Type B pancreatic cell (in vitro differentiated cells): ENCODE data around the gene GPR34. TPM values are rescaled to one million over a fixed set of nuclear protein-coding genes. Genes with fewer than 3 reads are reported as not detected.
A peak's percentile ranks its signal among the peaks of the same experiment; 100 is the strongest.

Experiments
- DNase-seq: peaks from one replicate; pipeline ENCODE4 v3.0.0; 2021; ENCODE audit warnings: mixed read lengths; ENCODE audit not compliant: unreplicated experiment; ENCODE audit errors: extremely low spot score
- H3K27ac Mint-ChIP-seq: 2 replicates; pipeline ENCODE4 v1.8.0; 2021; ENCODE audit warnings: mild to moderate bottlenecking, mixed read lengths
- H3K27me3 Mint-ChIP-seq: 2 replicates; pipeline ENCODE4 v1.8.0; 2021; ENCODE audit warnings: mixed read lengths
- H3K36me3 Mint-ChIP-seq: 2 replicates; pipeline ENCODE4 v1.8.0; 2021; ENCODE audit warnings: mixed read lengths
- H3K4me1 Mint-ChIP-seq: one replicate; pipeline ENCODE4 v1.8.0; 2021; ENCODE audit warnings: mixed read lengths; ENCODE audit not compliant: unreplicated experiment
- H3K4me3 Mint-ChIP-seq: 2 replicates; pipeline ENCODE4 v1.8.0; 2021; ENCODE audit warnings: mild to moderate bottlenecking, mixed read lengths
- H3K9me3 Mint-ChIP-seq: 2 replicates; pipeline ENCODE4 v1.8.0; 2021; ENCODE audit warnings: mixed read lengths
- total RNA-seq: library from RNA; stranded (reverse); gene quantifications from 2 replicates; pipeline ENCODE4 v1.2.1, GENCODE V29; 2021; ENCODE audit warnings: low replicate concordance
- TF ChIP-seq, protein P1 (sequence below): fragments of 200-600 bp; sonication (generic); conservative IDR thresholded peaks from 2 replicates; pipeline ENCODE4 v1.5.0; 2021; ENCODE audit warnings: antibody characterized with exemption, mild to moderate bottlenecking

Gene GPR34
- total RNA-seq, 1 donor from 2014 or later, result not detected

DNA sequence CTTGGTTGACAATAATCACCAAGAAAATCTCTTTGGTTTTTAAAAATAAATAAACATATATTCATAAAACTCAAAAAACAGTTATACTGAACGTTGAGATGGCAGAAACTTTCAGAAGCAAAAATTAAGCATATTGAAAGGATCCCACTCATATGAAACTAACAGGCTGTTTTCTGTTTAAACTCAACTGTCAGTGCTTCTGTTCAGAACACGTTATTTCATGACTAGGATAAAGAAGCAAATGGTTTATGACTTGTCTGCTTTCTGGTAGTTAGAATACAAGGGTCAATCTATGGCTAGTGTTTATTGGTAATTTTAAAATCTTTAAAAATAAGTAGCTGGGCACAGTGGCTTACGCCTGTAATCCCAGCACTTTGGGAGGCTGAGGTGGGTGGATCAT lies 39.4 kb downstream of the GPR34 start:
- Mint-ChIP-seq H3K36me3 (peaks cover 5% of the 10 kb centered on the region), H3K4me1 (no peaks in the 10 kb centered on the region), H3K27me3 (no peaks in the 10 kb centered on the region), H3K27ac (no peak overlapping the region), H3K9me3 (peaks cover 5% of the 10 kb centered on the region), H3K4me3 (no peak overlapping the region)
- TF ChIP-seq, protein P1, sequence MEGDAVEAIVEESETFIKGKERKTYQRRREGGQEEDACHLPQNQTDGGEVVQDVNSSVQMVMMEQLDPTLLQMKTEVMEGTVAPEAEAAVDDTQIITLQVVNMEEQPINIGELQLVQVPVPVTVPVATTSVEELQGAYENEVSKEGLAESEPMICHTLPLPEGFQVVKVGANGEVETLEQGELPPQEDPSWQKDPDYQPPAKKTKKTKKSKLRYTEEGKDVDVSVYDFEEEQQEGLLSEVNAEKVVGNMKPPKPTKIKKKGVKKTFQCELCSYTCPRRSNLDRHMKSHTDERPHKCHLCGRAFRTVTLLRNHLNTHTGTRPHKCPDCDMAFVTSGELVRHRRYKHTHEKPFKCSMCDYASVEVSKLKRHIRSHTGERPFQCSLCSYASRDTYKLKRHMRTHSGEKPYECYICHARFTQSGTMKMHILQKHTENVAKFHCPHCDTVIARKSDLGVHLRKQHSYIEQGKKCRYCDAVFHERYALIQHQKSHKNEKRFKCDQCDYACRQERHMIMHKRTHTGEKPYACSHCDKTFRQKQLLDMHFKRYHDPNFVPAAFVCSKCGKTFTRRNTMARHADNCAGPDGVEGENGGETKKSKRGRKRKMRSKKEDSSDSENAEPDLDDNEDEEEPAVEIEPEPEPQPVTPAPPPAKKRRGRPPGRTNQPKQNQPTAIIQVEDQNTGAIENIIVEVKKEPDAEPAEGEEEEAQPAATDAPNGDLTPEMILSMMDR, result no peak
- no peak for DNase-seq

DNA sequence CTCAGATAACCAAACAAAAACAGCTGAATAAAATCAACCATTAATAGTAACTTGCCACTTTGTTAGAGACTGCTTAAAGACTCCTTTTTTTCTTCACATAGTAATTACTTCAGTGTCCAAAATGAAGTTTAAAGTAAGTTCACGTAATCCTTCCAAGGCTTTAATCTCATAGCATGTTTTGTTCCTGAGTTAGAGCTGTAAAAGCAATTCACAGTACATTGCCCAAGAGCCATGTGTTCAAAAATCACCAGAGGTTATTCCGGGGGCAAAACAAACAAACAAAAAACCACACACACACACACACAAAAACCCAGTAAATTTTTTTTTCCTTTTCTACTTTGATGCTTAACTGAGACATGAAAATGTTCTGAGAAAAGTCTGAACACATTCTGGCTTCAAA lies 41.3 kb downstream of the GPR34 start:
- no peaks in the 10 kb centered on the region for H3K4me1 Mint-ChIP-seq
- TF ChIP-seq, protein P1, result no peak

DNA sequence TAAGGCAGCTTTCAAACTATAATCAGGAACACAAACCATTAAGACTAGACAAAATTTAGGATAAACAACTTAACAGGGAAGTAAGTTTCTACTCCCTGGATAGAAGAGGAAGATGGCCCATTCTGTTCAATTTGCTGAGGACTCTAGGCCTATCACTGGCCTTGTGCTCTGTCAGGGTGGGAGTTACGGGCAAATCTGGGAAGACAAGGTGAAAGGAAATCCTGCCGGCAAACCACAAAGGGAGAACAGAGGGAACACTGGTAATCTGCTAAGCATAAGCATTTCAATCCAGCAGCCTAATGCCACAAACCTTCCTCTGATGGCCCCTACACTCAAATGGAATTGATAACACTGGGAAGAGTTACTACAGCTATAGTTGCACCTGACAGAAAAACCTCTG lies 43.5 kb downstream of the GPR34 start:
- DNase-seq, result no peak
- TF ChIP-seq, protein P1, result no peak
- peaks cover 5% of the 10 kb centered on the region for H3K36me3 Mint-ChIP-seq
- H3K4me1 Mint-ChIP-seq, result no peaks in the 10 kb centered on the region
- no peak overlapping the region for H3K27ac Mint-ChIP-seq
- H3K9me3 Mint-ChIP-seq, result peaks cover 2% of the 10 kb centered on the region
- H3K4me3 Mint-ChIP-seq, result no peak overlapping the region
- no peaks in the 10 kb centered on the region for H3K27me3 Mint-ChIP-seq

More for the DNA sequence above, 41.3 kb downstream of the GPR34 start:
- Mint-ChIP-seq H3K36me3 (peaks cover 5% of the 10 kb centered on the region), H3K9me3 (peaks cover 5% of the 10 kb centered on the region), H3K4me3 (no peak overlapping the region), H3K27ac (no peak overlapping the region), H3K27me3 (no peaks in the 10 kb centered on the region)
- no peak for DNase-seq

DNA sequence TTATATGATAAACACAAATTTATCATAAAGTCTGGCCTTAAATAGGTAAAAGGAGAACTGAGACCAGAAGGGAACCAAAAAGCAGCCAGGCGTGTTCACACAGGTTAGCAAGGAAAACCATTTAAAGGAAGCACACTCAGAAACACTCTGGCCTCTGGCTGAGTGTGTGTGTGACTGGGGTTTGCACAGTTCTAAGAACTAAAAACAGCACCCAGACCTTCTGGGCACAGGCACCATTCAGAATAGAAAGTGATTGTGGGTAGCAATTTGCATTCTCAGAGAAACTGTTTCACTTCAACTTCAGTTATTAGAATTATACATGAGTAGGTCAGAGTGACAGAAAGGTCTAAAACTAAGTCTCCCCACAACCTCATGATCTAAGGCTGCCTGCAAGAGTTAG lies 45.2 kb downstream of the GPR34 start:
- no peak overlapping the region for H3K27ac Mint-ChIP-seq
- H3K36me3 Mint-ChIP-seq, result peaks cover 5% of the 10 kb centered on the region
- no peaks in the 10 kb centered on the region for H3K9me3 Mint-ChIP-seq
- TF ChIP-seq, protein P1, result no peak
- no peak for DNase-seq
- no peaks in the 10 kb centered on the region for H3K27me3 Mint-ChIP-seq
- H3K4me1 Mint-ChIP-seq, result no peaks in the 10 kb centered on the region
- H3K4me3 Mint-ChIP-seq, result no peak overlapping the region

DNA sequence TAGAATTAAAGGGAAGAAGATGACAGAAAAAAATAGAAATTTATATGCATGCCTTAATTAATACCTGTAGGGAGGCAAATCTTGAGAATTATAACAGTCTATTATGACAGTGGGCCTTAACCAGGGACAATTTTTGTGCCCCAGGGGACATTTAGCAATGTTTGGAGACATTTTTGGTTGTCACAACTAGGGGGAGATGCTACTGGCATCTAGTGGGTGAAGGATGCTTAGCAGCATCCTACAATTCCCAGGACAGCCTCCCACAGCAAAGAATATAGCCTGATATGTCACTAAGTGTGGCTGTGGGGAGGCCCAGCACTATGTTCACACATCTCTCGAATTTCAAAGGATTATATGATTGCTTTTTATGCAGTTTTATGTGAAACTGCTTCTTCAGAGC lies 45.8 kb downstream of the GPR34 start:
- Mint-ChIP-seq H3K36me3 (peaks cover 5% of the 10 kb centered on the region), H3K4me3 (no peak overlapping the region), H3K27me3 (no peaks in the 10 kb centered on the region), H3K4me1 (no peaks in the 10 kb centered on the region), H3K27ac (no peak overlapping the region), H3K9me3 (no peaks in the 10 kb centered on the region)
- TF ChIP-seq, protein P1, result peak; percentile 56
- DNase-seq, result no peak

DNA sequence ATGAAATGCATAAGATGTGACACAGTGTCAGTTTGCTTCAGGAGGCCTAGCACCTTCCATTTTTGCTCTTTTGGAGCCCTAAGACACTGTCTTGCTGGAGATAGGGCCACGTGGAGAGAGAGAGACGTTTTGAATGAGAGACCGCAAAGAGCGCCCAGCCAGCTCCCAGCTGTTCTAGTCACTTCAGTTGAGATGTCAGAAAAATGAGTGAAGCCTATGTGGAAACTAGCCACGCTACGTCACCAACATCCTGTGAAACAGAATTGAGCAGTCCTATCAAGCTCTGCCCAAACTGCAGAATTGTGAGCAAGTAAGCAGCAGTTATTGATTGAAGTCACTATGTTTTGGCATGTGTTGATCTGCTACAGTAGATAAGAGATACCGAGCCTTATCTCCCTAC lies 48.3 kb downstream of the GPR34 start:
- Mint-ChIP-seq H3K4me1 (no peaks in the 10 kb centered on the region), H3K36me3 (peaks cover 4% of the 10 kb centered on the region), H3K9me3 (no peaks in the 10 kb centered on the region), H3K27me3 (no peaks in the 10 kb centered on the region), H3K4me3 (no peak overlapping the region), H3K27ac (no peak overlapping the region)
- TF ChIP-seq, protein P1, result no peak
- no peak for DNase-seq
